Neutrophil (primary cell): ENCODE data around the gene OBP2A.
"Not testable (repeated sequence)": the region's sequence is repeated elsewhere in the genome, so short reads cannot be mapped to it uniquely, and the experiment has no call there.

Experiments
- H3K27ac ChIP-seq: fragments of 200-600 bp; sonication (generic); 2 replicates; pipeline ENCODE4 v1.5.1; 2016; ENCODE audit warnings: mild to moderate bottlenecking, moderate library complexity
- H3K27me3 ChIP-seq: fragments of 200-600 bp; sonication (generic); 2 replicates; pipeline ENCODE4 v1.6.0; 2016; ENCODE audit warnings: mild to moderate bottlenecking
- H3K36me3 ChIP-seq: fragments of 200-600 bp; sonication (generic); 2 replicates; pipeline ENCODE4 v1.5.1; 2017
- H3K4me1 ChIP-seq, 2 experiments: fragments of 200-600 bp in 1 of 2; sonication (generic) in 1 of 2; 1 replicate in 1 of 2; 2 replicates in 1 of 2; pipeline versions ENCODE4 v1.5.1 to v1.6.1; 2013 to 2016; ENCODE audit warnings: low read depth in 1 of 2, low read length in 1 of 2, mild to moderate bottlenecking in 1 of 2, moderate library complexity in 1 of 2; ENCODE audit not compliant: control insufficient read depth in 1 of 2, insufficient read depth in 1 of 2
- H3K4me3 ChIP-seq, 2 experiments: fragments of 200-600 bp in 1 of 2; sonication (generic) in 1 of 2; 1 replicate in 1 of 2; 2 replicates in 1 of 2; pipeline ENCODE4 v1.5.1; 2013 to 2016; ENCODE audit warnings: low read depth in 1 of 2, low read length in 1 of 2, mild to moderate bottlenecking in 1 of 2, moderate library complexity in 1 of 2
- H3K9me3 ChIP-seq: fragments of 200-600 bp; sonication (generic); 2 replicates; pipeline ENCODE4 v1.5.1; 2016
- CTCF ChIP-seq: fragments of 200-600 bp; sonication (generic); IDR thresholded peaks from 2 replicates; pipeline ENCODE4 v1.5.1; 2016; ENCODE audit warnings: antibody characterized with exemption

Gene OBP2A

DNA sequence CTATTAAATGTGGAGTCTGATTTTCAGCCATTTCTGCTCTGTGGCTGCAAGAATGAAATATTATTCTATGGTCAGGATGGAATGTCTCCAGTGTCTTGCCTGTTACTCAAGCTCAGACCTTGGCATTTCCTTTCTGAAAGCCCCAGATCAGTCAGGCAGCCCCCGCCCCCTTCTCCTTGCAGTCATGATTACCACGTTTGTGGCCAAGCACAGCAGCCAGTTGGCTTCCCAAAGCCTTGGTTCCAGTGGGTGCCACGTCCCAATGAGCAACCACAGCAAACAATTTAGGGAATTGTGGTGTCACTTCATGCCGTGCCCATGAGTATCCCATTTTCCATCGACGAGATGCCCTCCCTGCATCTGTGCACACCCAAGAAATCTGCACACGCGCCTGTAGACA, 9.7 kb upstream of the OBP2A start:
- H3K4me1 ChIP-seq: no peaks in the 10 kb centered on the region
- peaks cover 38% of the 10 kb centered on the region for H3K27me3 ChIP-seq
- H3K36me3 ChIP-seq: no peaks in the 10 kb centered on the region
- no peak overlapping the region for H3K27ac ChIP-seq
- no peaks in the 10 kb centered on the region for H3K9me3 ChIP-seq
- no peak overlapping the region for H3K4me3 ChIP-seq
- no peak for TF ChIP-seq CTCF

- H3K4me1 ChIP-seq, H3K27ac ChIP-seq, H3K27me3 ChIP-seq, H3K9me3 ChIP-seq, H3K36me3 ChIP-seq, H3K4me3 ChIP-seq: not testable (repeated sequence)
Observed at GRCh38 chr9:135543262-135543894, 2.5 kb upstream of the OBP2A start.

GRCh38 chr9:135544981-135545635, 818 bp upstream of the OBP2A start:
- Histone ChIP-seq H3K4me3 (no peak overlapping the region), H3K36me3 (no peaks in the 10 kb centered on the region), H3K9me3 (no peaks in the 10 kb centered on the region), H3K27me3 (no peaks in the 10 kb centered on the region), H3K4me1 (no peaks in the 10 kb centered on the region), H3K27ac (no peak overlapping the region)
- no peak for TF ChIP-seq CTCF

GRCh38 chr9:135546792-135547617, 1.1 kb downstream of the OBP2A start:
- not testable (repeated sequence) for H3K27ac ChIP-seq, H3K4me1 ChIP-seq, H3K36me3 ChIP-seq, H3K4me3 ChIP-seq, H3K9me3 ChIP-seq, H3K27me3 ChIP-seq

GRCh38 chr9:135547756-135548736, 2.1 kb downstream of the OBP2A start:
- Histone ChIP-seq H3K36me3 (no peaks in the 10 kb centered on the region), H3K27ac (no peak overlapping the region), H3K4me1 (no peaks in the 10 kb centered on the region), H3K27me3 (no peaks in the 10 kb centered on the region), H3K4me3 (no peak overlapping the region), H3K9me3 (no peaks in the 10 kb centered on the region)
- no peak for TF ChIP-seq CTCF

- H3K9me3 ChIP-seq, H3K4me3 ChIP-seq, H3K4me1 ChIP-seq, H3K27ac ChIP-seq, H3K36me3 ChIP-seq, H3K27me3 ChIP-seq: not testable (repeated sequence)
Observed at GRCh38 chr9:135549478-135550343, 3.8 kb downstream of the OBP2A start.
